NCI-H2107 treated with DMSO at 0.1 percent for 48 hours (cell line): ENCODE measurements around the gene ITGB8.

Experiments used
- DNase-seq: peaks from one replicate; lab custom pipeline; 2025; ENCODE audit not compliant: unreplicated experiment; lab: John Stamatoyannopoulos, UW

Gene ITGB8

GRCh38 chr7:20417260-20417659 is 86.6 kb downstream of the ITGB8 start:
- DNase-seq = no peak

DNA sequence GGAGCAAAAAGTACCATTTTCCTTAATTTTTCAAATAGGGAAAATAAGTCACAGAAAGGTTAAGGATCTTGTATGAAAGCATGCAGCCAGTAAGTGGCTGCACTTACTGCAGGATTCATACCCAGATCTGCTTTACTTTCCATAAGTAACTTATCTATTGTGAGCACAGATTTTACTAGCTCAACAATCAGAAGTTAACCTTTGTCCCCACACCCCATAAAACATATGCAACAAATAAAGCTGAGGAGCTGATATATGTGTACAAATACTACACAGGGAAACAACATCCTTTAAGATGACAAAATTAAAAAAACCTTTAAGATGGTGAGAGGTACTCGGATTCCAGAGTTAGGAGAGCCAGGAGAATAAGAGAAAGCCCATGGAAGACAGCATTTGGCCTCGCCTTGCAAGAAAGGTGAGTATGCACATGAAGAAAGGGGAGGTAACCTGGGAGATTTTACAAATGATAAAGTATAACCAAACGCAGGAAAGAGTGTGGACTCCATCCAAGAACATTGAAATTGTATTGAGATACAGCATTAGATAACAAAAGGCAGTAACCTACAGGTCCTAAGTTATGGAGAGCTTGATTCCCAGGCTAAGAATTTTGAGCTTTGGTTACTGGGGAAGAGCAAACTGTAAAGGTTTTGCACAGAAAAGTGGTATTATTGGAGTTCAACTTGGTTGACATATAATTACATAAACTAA is 87.1 kb downstream of the ITGB8 start:
- no peak for DNase-seq

GRCh38 chr7:20424500-20424899 is 93.8 kb downstream of the ITGB8 start:
- DNase-seq = no peak

- no peak for DNase-seq
Measured at GRCh38 chr7:20430664-20431063, 100.0 kb downstream of the ITGB8 start.

DNA sequence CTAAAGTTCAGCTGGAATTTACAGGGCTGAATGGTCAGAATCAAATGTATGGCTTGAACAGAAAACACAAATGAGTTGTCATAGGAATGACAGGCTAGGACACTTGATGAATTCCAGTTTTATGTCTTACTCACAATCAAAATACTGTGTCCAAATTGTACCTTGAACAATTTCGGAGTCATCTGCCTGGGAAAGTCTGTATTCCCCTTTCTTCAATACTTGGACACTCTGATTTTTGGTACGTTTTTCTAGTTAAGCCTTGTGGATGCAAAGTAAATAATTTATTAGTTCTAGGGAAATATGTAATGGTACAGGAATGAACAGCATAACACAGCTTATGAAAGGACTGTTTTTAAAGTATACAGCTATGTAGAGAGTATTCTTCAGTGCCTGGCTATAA is 100.4 kb downstream of the ITGB8 start:
- DNase-seq = no peak

DNA sequence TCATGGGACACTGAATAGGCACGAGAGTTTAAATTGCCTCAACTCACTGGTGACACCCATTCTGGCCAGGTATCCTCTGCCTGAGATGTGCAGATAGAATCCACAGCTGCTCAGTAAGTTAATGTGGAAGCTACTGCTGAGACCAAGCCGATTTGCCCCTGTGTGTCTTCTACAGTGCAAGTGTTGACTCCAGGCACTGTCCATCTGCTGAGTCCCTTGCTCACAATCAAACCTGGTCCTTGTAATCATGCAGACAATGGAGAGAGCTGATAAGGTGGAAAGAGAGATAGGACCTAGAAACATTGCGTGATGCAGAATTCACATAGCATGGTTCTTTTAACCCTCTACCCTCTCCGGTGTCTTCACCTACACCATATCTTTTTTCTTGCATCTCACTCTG is 101.4 kb downstream of the ITGB8 start:
- DNase-seq = no peak

GRCh38 chr7:20435305-20435704 is 104.6 kb downstream of the ITGB8 start:
- no peak for DNase-seq

DNA sequence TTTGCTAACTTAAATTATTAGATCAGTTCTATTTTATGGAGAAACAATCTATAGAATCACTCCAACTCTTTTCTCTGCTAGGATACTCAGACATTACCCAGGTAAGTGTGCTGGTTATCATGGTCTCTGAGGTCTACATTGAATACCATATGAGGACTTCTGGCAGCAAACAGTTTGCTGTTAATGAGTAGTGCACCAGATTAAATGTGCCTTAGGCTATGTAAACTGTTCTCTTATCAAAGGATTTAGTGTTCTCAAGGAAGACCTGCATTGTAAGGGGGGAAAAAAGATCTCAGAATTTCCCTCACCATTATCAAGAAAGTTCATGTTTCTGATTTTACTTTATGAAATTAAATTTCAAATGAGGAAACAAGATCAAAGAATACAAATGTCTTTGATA is 107.5 kb downstream of the ITGB8 start:
- no peak for DNase-seq

DNA sequence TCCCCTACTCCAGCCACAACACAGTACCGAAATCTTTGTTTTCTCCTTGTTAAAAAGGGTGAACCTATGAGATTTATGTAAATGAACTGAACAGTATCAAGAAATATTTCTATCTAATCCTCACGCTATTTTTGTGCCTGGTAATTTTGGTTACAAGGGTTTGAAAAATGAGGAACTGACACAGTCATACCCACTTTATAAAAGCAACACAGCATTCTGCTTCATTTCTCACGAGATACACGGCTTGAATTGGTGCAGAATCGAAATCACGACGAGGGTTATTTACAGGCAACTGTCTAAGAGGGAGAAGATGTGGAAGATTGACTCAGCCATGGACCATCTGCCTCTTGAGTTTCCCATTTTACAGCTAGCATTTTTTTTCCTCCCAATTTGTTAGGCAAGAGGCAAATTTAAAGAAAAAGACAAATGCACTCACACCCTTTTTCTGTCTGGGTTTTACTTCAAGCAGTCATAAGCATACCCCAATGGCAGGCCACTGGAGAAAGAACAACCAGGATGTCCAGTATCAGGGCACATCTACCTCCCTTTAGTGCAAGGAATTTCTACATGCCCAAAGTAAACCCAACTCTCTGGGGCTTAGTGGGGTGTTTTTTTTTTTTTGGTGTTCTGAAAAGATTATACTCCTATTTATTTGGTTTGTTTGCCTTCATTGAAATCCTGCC is 108.1 kb downstream of the ITGB8 start:
- no peak for DNase-seq

- no peak for DNase-seq
Measured at GRCh38 chr7:20439416-20440185, 108.9 kb downstream of the ITGB8 start.

- peak; percentile 1 for DNase-seq
Measured at GRCh38 chr7:20440472-20441105, 109.9 kb downstream of the ITGB8 start.

DNA sequence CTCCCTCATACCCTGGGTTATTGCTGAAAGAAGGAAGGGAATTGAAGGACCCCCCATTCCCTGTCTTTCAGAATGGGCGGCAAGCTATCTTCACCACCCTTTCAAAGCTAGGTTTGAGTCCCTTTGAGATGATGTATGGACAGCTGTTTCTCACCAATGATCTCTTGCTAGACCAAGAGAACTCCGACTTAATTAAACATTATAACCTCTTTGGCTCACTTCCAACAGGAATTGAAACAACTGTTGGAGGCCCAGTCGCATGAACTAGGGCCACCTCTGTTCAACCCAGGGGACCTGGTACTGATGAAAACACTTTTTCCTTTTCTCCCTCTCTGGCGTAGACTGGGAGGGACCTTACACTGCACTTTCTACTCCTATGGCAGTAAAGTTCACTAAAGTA is 110.6 kb downstream of the ITGB8 start:
- no peak for DNase-seq

- DNase-seq = no peak
Measured at GRCh38 chr7:20441991-20442441, 111.3 kb downstream of the ITGB8 start.

GRCh38 chr7:20442951-20443350 is 112.3 kb downstream of the ITGB8 start:
- no peak for DNase-seq

DNA sequence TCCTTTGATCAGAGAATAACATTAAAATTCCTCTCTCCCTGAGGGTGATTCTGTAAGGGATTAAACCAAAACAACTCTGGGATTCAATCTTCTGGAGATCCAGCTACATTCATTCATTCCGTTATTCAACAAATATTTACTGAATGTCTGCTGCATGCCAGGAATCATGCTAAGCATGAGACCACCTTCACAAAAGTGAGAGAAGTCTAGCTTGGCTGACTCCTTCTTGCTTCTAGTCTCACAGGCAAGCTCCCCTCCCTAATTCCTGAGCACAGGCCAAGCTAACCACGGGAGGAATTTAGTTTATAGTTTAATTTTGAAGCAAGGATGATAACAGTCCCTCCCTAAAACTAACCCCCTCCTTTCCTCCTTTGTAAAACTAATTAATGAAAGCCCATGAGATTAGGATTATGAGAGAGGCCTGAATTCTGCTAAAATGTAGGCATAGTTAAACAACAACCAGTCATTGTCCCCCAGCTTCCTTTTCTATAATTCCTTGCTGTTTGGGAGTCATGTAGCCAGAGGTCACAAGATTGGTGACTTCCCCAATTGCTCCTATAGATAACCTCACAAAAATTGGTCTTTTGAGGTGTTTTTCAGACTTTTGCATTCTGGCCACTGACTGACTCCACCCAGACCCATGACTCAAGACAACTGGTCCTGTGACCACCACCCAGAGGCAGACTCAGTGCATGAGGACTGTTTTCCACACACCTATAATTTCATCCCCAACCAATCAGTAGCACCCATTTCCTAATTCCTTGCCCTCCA is 113.5 kb downstream of the ITGB8 start:
- no peak for DNase-seq

GRCh38 chr7:20447021-20447650 is 116.4 kb downstream of the ITGB8 start:
- DNase-seq = no peak

DNA sequence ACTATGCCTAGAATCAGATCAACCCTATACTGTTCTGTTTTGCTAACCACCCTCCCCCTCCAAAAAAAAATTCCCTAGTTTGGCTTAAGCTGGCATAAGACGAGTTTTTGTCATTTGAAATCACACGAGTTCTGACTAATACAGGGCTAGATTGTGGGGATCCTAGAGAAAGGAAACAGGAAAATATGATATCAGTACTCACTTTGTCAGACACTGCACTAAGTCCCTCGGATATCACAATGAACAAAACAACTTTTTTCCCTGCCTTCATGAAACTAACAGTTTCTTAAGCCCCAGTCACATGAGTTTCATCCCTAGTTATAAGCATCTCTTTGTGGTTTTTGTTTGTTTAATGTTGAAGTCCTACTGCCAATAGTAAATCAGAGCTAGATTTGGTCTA is 118.5 kb downstream of the ITGB8 start:
- no peak for DNase-seq

DNA sequence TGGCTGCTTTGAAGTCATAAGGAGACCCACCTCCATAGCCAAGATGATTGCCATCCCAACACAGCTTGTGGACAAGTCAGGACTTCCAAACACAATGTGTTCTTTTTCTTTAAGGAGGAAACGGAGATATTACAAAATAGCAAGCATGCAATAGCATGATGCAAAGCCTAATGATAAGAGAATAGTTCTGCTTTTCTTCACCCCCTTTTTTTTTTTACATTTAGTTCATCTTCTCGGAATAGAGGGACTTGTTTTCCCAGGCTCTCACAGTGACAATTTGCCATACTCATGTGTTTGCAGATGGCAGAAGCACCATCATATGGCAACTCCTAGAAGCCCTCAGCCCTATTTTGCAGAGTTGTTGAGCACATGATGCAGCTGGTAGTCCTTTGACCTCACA is 119.8 kb downstream of the ITGB8 start:
- DNase-seq = no peak

DNA sequence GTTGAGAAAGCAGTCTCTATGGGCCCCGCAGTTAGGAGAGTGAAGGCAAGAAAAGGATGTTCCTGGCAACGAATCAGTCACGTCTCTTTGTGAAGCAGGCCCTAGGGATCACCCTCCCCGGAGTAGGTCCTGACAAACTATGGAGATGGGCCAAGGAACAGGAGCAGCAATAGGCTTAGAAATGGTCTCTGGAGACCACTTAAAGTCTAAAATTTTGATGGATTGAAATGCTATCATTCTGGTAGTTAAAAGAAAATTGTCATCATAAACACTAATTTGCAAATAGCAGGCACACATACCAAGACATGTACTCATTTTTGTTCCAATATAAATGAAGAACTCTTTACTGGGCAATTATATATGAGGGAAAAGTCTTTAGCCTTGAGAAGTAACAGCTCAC is 123.5 kb downstream of the ITGB8 start:
- DNase-seq = no peak

GRCh38 chr7:20456701-20457100 is 126.0 kb downstream of the ITGB8 start:
- DNase-seq = no peak
